Esophagus squamous epithelium (tissue), 5 donors: Measurements from ENCODE around the gene TTBK2. TPM values are rescaled to one million over a fixed set of nuclear protein-coding genes. Genes with fewer than 3 reads are reported as not detected.

Experiments used
- DNase-seq: peaks from one replicate; lab custom pipeline; 2025; lab: John Stamatoyannopoulos, UW
- H3K27ac ChIP-seq, 4 donors: fragments of 200-600 bp; sonication (generic); one replicate each; pipeline ENCODE4 v1.5.1; 2016 to 2019; ENCODE audit warnings: mild to moderate bottlenecking in 1 of 4
- H3K27me3 ChIP-seq, 4 donors: fragments of 200-600 bp; sonication (generic); 1 replicate in 3 of 4; 2 replicates in 1 of 4; pipeline versions ENCODE4 v1.5.1 to v1.6.0; 2017 to 2021; ENCODE audit warnings: antibody characterized with exemption in 1 of 4
- H3K36me3 ChIP-seq, 3 donors: fragments of 200-600 bp; sonication (generic); one replicate each; pipeline ENCODE4 v1.5.1; 2016 to 2019
- H3K4me1 ChIP-seq, 3 donors: fragments of 200-600 bp; sonication (generic); one replicate each; pipeline ENCODE4 v1.5.1; 2017 to 2019
- H3K4me3 ChIP-seq, 4 donors: fragments of 200-600 bp; sonication (generic); 1 replicate in 3 of 4; 2 replicates in 1 of 4; pipeline ENCODE4 v1.5.1; 2016 to 2019; ENCODE audit warnings: mild to moderate bottlenecking in 2 of 4, moderate library complexity in 1 of 4
- H3K9me3 ChIP-seq, 3 donors: fragments of 200-600 bp; sonication (generic); one replicate each; pipeline ENCODE4 v1.5.1; 2016 to 2019
- CTCF ChIP-seq, 6 experiments: fragments of 450-650 bp in 4 of 6; fragments of 200-600 bp in 2 of 6; sonication (generic) in 2 of 6; IDR thresholded peaks; one replicate each; pipeline ENCODE4 v1.5.1; 2016 to 2019; ENCODE audit warnings: antibody characterized with exemption in 6 of 6, mild to moderate bottlenecking in 4 of 6, moderate library complexity in 4 of 6
- POLR2A ChIP-seq, 4 donors: fragments of 450-650 bp; IDR thresholded peaks; one replicate each; pipeline ENCODE4 v1.6.1; 2017; ENCODE audit warnings: antibody characterized with exemption in 4 of 4, mild to moderate bottlenecking in 4 of 4, moderate library complexity in 3 of 4
- WGBS, 2 donors: methylation state at CpG; one replicate each; pipeline ENCODE4 v1.1.5; 2018; 5-methylcytosine and 5-hydroxymethylcytosine counted together
- intact Hi-C: fragments of 100-400 bp; cut with DNase I; formaldehyde crosslinking; loops from one replicate; pipeline ENCODE4 v1.15.0; 2022
- small RNA-seq, 4 donors: library from RNA; depleted of rRNA; stranded (forward); fragments of <200 nt; gene quantifications; one replicate each; pipeline ENCODE3, GENCODE V24; 2016
- total RNA-seq, 4 donors: library from RNA; depleted of rRNA; stranded (reverse); fragments of >200 nt; gene quantifications; one replicate each; pipeline ENCODE4 v1.1.0, GENCODE V29; 2016
- donor health status: DM: yes; HTN: yes; CAD: no.

TTBK2 gene
- total RNA-seq, 4 donors from 2014 or later: 5.8 to 11.8 (median 6.8) TPM

- no peak for DNase-seq
- 74 to 92% methylated on average over 2 to 4 of the region's 4 CpGs for WGBS, 2 donors
- Histone ChIP-seq H3K27me3 (no peaks in the 10 kb centered on the region), H3K4me1 (peaks cover 0 to 4% (median 0%) of the 10 kb centered on the region in 3 donors), H3K36me3 (peaks cover 0 to 85% (median 7%) of the 10 kb centered on the region in 3 donors), H3K27ac (no peak overlapping the region), H3K4me3 (no peak overlapping the region), H3K9me3 (no peaks in the 10 kb centered on the region)
- TF ChIP-seq CTCF (IDR thresholded peaks at IDR 0.05) (no peak), POLR2A (IDR thresholded peaks at IDR 0.05) (no peak)
- intact Hi-C loops: no loop called here
These were observed 229.3 kb downstream of the TTBK2 start for GRCh38 chr15:42691308-42691707.

Small RNA genes within 50 kb of the gene (small RNA-seq; reads per million reads assigned to genes)
- 0 reads per million in 4 donors for gene KRT8P50

Other genes with a start within 250 kb of the TTBK2 start
- gene CDAN1, start 183.7 kb downstream of the TTBK2 start, total RNA-seq: 1 to 10 TPM; 7.8 to 9.7 (median 8.6) TPM
- gene UBR1, start 185.3 kb upstream of the TTBK2 start, total RNA-seq: 10 to 100 TPM in 2 of 4 donors, 1 to 10 TPM in 2; 9.3 to 22.3 (median 11.7) TPM
- gene TMEM62, start 212.8 kb upstream of the TTBK2 start, total RNA-seq: 10 to 100 TPM; 15.8 to 49.2 (median 22.1) TPM